Astrocyte (in vitro differentiated cells and primary cell): ENCODE data around the gene FAM107B. TPM values are rescaled to one million over a fixed set of nuclear protein-coding genes. Genes with fewer than 3 reads are reported as not detected.

ENCODE experiments used
- DNase-seq: peaks from one replicate; pipeline ENCODE4 v3.0.0-alpha.2; 2010; ENCODE audit warnings: low read depth
- FAIRE-seq: peaks from 2 replicates; lab custom pipeline; 2011; peaks lifted over from hg19 to GRCh38; lab: Jason Lieb, UNC
- H2AFZ ChIP-seq: 2 replicates; pipeline ENCODE4 v1.6.0; 2012; ENCODE audit warnings: low read depth, low read length, inconsistent platforms
- H3K27ac ChIP-seq: 2 replicates; pipeline ENCODE4 v1.5.1; 2011; ENCODE audit warnings: low read depth, low read length, inconsistent platforms
- H3K27me3 ChIP-seq: 2 replicates; pipeline ENCODE4 v1.6.0; 2011; ENCODE audit warnings: low read length, inconsistent platforms; ENCODE audit not compliant: insufficient read depth
- H3K36me3 ChIP-seq: 2 replicates; pipeline ENCODE4 v1.5.1; 2011; ENCODE audit warnings: low read length, inconsistent platforms; ENCODE audit not compliant: insufficient read depth
- H3K4me1 ChIP-seq: 2 replicates; pipeline ENCODE4 v1.5.1; 2011; ENCODE audit warnings: low read length, inconsistent platforms; ENCODE audit not compliant: insufficient read depth
- H3K4me2 ChIP-seq: 2 replicates; pipeline ENCODE4 v1.6.0; 2012; ENCODE audit warnings: low read length, inconsistent platforms
- H3K4me3 ChIP-seq: 2 replicates; pipeline ENCODE4 v1.5.1; 2011; ENCODE audit warnings: low read depth, mild to moderate bottlenecking, low read length, inconsistent platforms; ENCODE audit not compliant: insufficient read depth
- H3K79me2 ChIP-seq: 2 replicates; pipeline ENCODE4 v1.6.0; 2012; ENCODE audit warnings: mild to moderate bottlenecking, low read length, inconsistent platforms; ENCODE audit not compliant: insufficient read depth
- H3K9ac ChIP-seq: 2 replicates; pipeline ENCODE4 v1.6.0; 2012; ENCODE audit warnings: mild to moderate bottlenecking, low read length, inconsistent platforms
- H3K9me3 ChIP-seq: 2 replicates; pipeline ENCODE4 v1.5.1; 2012; ENCODE audit warnings: low read depth, mild to moderate bottlenecking, low read length, inconsistent platforms; ENCODE audit not compliant: insufficient read depth
- H4K20me1 ChIP-seq: 2 replicates; pipeline ENCODE4 v1.6.0; 2012; ENCODE audit warnings: low read length, inconsistent platforms; ENCODE audit not compliant: insufficient read depth
- H3K27ac Mint-ChIP-seq: one replicate; pipeline ENCODE4 v1.8.0; 2021; ENCODE audit warnings: mild to moderate bottlenecking, mixed read lengths; ENCODE audit not compliant: unreplicated experiment
- H3K27me3 Mint-ChIP-seq: one replicate; pipeline ENCODE4 v1.8.0; 2021; ENCODE audit warnings: low read depth, mixed read lengths; ENCODE audit not compliant: unreplicated experiment
- H3K36me3 Mint-ChIP-seq: one replicate; pipeline ENCODE4 v1.8.0; 2021; ENCODE audit warnings: low read depth, mixed read lengths; ENCODE audit not compliant: unreplicated experiment
- H3K4me1 Mint-ChIP-seq: one replicate; pipeline ENCODE4 v1.8.0; 2021; ENCODE audit warnings: low read depth, mixed read lengths; ENCODE audit not compliant: unreplicated experiment
- H3K4me3 Mint-ChIP-seq: one replicate; pipeline ENCODE4 v1.8.0; 2021; ENCODE audit warnings: mild to moderate bottlenecking, moderate library complexity, mixed read lengths; ENCODE audit not compliant: unreplicated experiment
- H3K9me3 Mint-ChIP-seq: one replicate; pipeline ENCODE4 v1.8.0; 2021; ENCODE audit warnings: mild to moderate bottlenecking, mixed read lengths; ENCODE audit not compliant: unreplicated experiment
- EZH2 ChIP-seq: IDR thresholded peaks from 2 replicates; pipeline ENCODE4 v1.6.1; 2012; ENCODE audit warnings: mild to moderate bottlenecking, low read length, inconsistent platforms; ENCODE audit not compliant: insufficient read depth
- total RNA-seq: library from RNA; stranded (reverse); gene quantifications from 2 replicates; pipeline ENCODE4 v1.2.1, GENCODE V29; 2021
- TF ChIP-seq, protein P1 (sequence below): IDR thresholded peaks from 2 replicates; pipeline ENCODE4 v1.5.1; 2011; ENCODE audit warnings: low read depth, mild to moderate bottlenecking, inconsistent platforms, low read length, moderate library complexity; ENCODE audit not compliant: insufficient read depth

Gene FAM107B
- total RNA-seq, 1 donor from 2014 or later: 36.0 TPM

DNA sequence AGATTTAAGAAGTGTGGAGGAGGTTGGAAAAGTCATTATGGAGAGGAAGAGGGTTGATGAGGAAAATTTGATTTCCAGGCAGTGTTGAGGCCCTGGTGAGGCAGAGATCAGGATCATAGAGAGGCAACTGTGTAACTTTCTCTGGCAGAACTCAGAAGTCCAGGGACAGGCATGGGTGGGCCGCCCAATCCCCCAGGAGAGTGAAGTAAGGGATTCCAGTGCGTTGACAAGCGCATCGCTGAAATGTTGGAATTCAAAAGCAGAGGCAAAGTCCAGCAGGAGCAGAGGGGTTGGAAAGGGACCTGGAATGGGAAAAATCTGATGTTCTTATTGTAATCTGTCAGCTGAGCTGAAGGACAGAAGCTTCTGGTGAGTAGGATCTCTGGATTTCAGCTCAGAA lies 207.3 kb downstream of the FAM107B start:
- Histone ChIP-seq H3K4me1 (peaks cover 5% of the 10 kb centered on the region), H3K36me3 (no peaks in the 10 kb centered on the region), H3K79me2 (peaks cover 51% of the 10 kb centered on the region), H3K4me3 (no peak overlapping the region), H3K9me3 (no peaks in the 10 kb centered on the region), H3K4me2 (no peak overlapping the region), H3K9ac (no peak overlapping the region), H2AFZ (no peak overlapping the region), H3K27ac (no peak overlapping the region), H3K27me3 (no peaks in the 10 kb centered on the region), H4K20me1 (peaks cover 27% of the 10 kb centered on the region)
- TF ChIP-seq, protein P1, sequence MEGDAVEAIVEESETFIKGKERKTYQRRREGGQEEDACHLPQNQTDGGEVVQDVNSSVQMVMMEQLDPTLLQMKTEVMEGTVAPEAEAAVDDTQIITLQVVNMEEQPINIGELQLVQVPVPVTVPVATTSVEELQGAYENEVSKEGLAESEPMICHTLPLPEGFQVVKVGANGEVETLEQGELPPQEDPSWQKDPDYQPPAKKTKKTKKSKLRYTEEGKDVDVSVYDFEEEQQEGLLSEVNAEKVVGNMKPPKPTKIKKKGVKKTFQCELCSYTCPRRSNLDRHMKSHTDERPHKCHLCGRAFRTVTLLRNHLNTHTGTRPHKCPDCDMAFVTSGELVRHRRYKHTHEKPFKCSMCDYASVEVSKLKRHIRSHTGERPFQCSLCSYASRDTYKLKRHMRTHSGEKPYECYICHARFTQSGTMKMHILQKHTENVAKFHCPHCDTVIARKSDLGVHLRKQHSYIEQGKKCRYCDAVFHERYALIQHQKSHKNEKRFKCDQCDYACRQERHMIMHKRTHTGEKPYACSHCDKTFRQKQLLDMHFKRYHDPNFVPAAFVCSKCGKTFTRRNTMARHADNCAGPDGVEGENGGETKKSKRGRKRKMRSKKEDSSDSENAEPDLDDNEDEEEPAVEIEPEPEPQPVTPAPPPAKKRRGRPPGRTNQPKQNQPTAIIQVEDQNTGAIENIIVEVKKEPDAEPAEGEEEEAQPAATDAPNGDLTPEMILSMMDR: no peak
- TF ChIP-seq EZH2: no peak
- no peak for DNase-seq
- Mint-ChIP-seq H3K27ac (no peak overlapping the region), H3K27me3 (no peaks in the 10 kb centered on the region), H3K4me3 (no peak overlapping the region), H3K4me1 (peaks cover 14% of the 10 kb centered on the region), H3K9me3 (peaks cover 6% of the 10 kb centered on the region), H3K36me3 (peaks cover 29% of the 10 kb centered on the region)
- no peak for FAIRE-seq

DNA sequence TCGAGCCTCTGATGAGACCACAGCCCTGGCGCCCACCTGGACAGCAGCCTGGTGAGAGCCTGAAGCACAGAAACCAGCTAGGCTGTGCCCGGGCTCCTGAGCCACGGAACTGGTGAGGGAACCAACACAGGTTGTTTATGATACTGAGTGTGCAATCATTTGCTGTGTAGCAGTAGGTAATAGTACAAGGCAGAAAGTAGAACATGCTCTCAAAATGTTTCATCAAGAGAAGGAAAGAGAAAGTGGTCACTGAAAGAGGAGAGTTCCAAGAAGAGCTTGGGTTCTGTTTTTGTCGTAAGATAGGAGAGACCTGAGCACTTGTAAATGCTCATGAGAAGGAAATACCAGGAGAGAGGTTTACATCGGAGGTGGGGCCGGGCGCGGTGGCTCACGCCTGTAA lies 208.2 kb downstream of the FAM107B start:
- Histone ChIP-seq H4K20me1 (peaks cover 20% of the 10 kb centered on the region), H3K27me3 (no peaks in the 10 kb centered on the region), H3K27ac (no peak overlapping the region), H2AFZ (no peak overlapping the region), H3K9me3 (no peaks in the 10 kb centered on the region), H3K79me2 (peaks cover 42% of the 10 kb centered on the region), H3K4me3 (no peak overlapping the region), H3K9ac (no peak overlapping the region), H3K4me1 (no peaks in the 10 kb centered on the region), H3K4me2 (no peak overlapping the region), H3K36me3 (no peaks in the 10 kb centered on the region)
- FAIRE-seq (no peak), DNase-seq (no peak)
- no peak for TF ChIP-seq EZH2
- TF ChIP-seq, protein P1: no peak
- Mint-ChIP-seq H3K4me1 (peaks cover 5% of the 10 kb centered on the region), H3K4me3 (no peak overlapping the region), H3K9me3 (peaks cover 6% of the 10 kb centered on the region), H3K27me3 (no peaks in the 10 kb centered on the region), H3K27ac (no peak overlapping the region), H3K36me3 (peaks cover 29% of the 10 kb centered on the region)

DNA sequence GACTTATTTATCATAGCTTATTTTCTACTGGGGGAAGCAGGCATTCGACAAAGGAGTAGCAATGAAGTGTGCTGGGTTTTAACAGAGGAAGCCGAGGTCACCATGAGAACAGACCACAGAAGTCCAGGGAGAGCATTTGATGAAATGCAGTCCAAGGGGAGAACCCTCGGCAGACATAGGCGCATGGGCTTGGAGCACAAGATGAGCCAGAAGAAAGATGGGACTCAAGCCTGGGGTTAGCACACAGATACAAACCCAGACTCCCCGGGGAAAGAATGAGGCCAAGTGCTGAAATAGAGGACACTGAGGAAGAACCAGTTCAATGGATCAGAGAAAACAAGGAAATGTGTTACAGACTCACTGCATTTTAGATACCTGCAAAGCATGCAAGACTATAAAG lies 209.5 kb downstream of the FAM107B start:
- H3K27ac ChIP-seq: no peak overlapping the region
- DNase-seq (no peak), FAIRE-seq (no peak)
- H4K20me1 ChIP-seq: peaks cover 26% of the 10 kb centered on the region
- H2AFZ ChIP-seq: no peak overlapping the region
- no peaks in the 10 kb centered on the region for H3K9me3 ChIP-seq
- H3K9ac ChIP-seq: no peak overlapping the region
- Mint-ChIP-seq H3K27me3 (no peaks in the 10 kb centered on the region), H3K4me1 (peaks cover 6% of the 10 kb centered on the region), H3K4me3 (no peak overlapping the region), H3K27ac (no peak overlapping the region), H3K36me3 (peaks cover 29% of the 10 kb centered on the region), H3K9me3 (peaks cover 6% of the 10 kb centered on the region)
- no peaks in the 10 kb centered on the region for H3K27me3 ChIP-seq
- H3K36me3 ChIP-seq: no peaks in the 10 kb centered on the region
- H3K4me1 ChIP-seq: no peaks in the 10 kb centered on the region
- no peak for TF ChIP-seq EZH2
- TF ChIP-seq, protein P1: no peak
- no peak overlapping the region for H3K4me3 ChIP-seq
- no peak overlapping the region for H3K4me2 ChIP-seq
- H3K79me2 ChIP-seq: peaks cover 43% of the 10 kb centered on the region
